H1 (cell line): ENCODE data around the gene SLC6A8. TPM values are rescaled to one million over a fixed set of nuclear protein-coding genes. Genes with fewer than 3 reads are reported as not detected.
A peak's percentile ranks its signal among the peaks of the same experiment; 100 is the strongest.

ENCODE experiments used
- CTCF ChIA-PET: fragments of 300-600 bp; sonication (Branson Sonifier 250); formaldehyde crosslinking; loops from one replicate; lab custom pipeline; 2021; ENCODE audit not compliant: partially characterized antibody; lab: Charles Lee
- POLR2A ChIA-PET: fragments of 300-600 bp; sonication (Branson Sonifier 250); formaldehyde crosslinking; loops from one replicate; lab custom pipeline; 2021; ENCODE audit warnings: inconsistent platforms; ENCODE audit not compliant: partially characterized antibody; lab: Charles Lee
- DNase-seq, 2 experiments: peaks; one replicate each; pipeline versions ENCODE4 v3.0.0 to v3.0.0-alpha.2; 2010 to 2022; ENCODE audit warnings: low spot score in 2 of 2, low read depth in 1 of 2, mixed read lengths in 1 of 2
- FAIRE-seq: peaks from 2 replicates; lab custom pipeline; 2011; peaks lifted over from hg19 to GRCh38; lab: Jason Lieb, UNC
- H2AFZ ChIP-seq: 2 replicates; pipeline ENCODE4 v1.8.1; 2012; ENCODE audit warnings: low read length, inconsistent platforms
- H2AK5ac ChIP-seq: 2 replicates; pipeline ENCODE4 v1.6.1; 2013; ENCODE audit warnings: low read depth, low read length
- H2BK120ac ChIP-seq: replicated peaks from 2 replicates; pipeline ENCODE3; 2013; ENCODE audit warnings: low read depth, low read length, inconsistent platforms
- H2BK12ac ChIP-seq: 2 replicates; pipeline ENCODE4 v1.6.1; 2013; ENCODE audit warnings: low read depth, low read length
- H2BK15ac ChIP-seq: 2 replicates; pipeline ENCODE4 v1.6.1; 2013; ENCODE audit warnings: low read length
- H2BK20ac ChIP-seq: 2 replicates; pipeline ENCODE4 v1.6.1; 2013; ENCODE audit warnings: low read length
- H2BK5ac ChIP-seq: 2 replicates; pipeline ENCODE4 v1.6.1; 2013; ENCODE audit warnings: low read depth, low read length
- H3K14ac ChIP-seq: 2 replicates; pipeline ENCODE4 v1.6.1; 2013; ENCODE audit warnings: inconsistent platforms; ENCODE audit not compliant: insufficient read length
- H3K18ac ChIP-seq: 2 replicates; pipeline ENCODE4 v1.6.1; 2013; ENCODE audit warnings: low read length; ENCODE audit errors: extremely low read depth
- H3K23ac ChIP-seq: 2 replicates; pipeline ENCODE4 v1.6.1; 2013; ENCODE audit warnings: inconsistent platforms; ENCODE audit not compliant: insufficient read length
- H3K23me2 ChIP-seq: 2 replicates; pipeline ENCODE4 v1.6.1; 2013; ENCODE audit warnings: low read depth, low read length
- H3K27ac ChIP-seq: 2 replicates; pipeline ENCODE4 v1.6.1; 2011; ENCODE audit warnings: low read depth, low read length, inconsistent platforms
- H3K27me3 ChIP-seq, 4 experiments: replicated peaks in 1 of 4; 1 replicate in 1 of 4; 2 replicates in 3 of 4; pipeline versions ENCODE4 v1.6.1 to v1.8.1; 2011 to 2013; ENCODE audit warnings: low read length in 3 of 4, mild to moderate bottlenecking in 3 of 4, inconsistent platforms in 2 of 4, mixed read lengths in 2 of 4, moderate library complexity in 1 of 4; ENCODE audit not compliant: control insufficient read depth in 3 of 4, insufficient read depth in 3 of 4; ENCODE audit errors: extremely low read depth in 1 of 4
- H3K36me3 ChIP-seq, 4 experiments: 2 replicates each; pipeline versions ENCODE4 v1.6.1 to v1.8.1; 2011 to 2013; ENCODE audit warnings: mild to moderate bottlenecking in 4 of 4, low read length in 3 of 4, moderate library complexity in 2 of 4, control low read depth in 1 of 4, inconsistent platforms in 1 of 4; ENCODE audit not compliant: insufficient read depth in 4 of 4, control insufficient read depth in 2 of 4
- H3K4ac ChIP-seq: replicated peaks from 2 replicates; pipeline ENCODE3; 2013; ENCODE audit warnings: low read length, low read depth, mixed read lengths, inconsistent platforms; ENCODE audit not compliant: insufficient read length
- H3K4me1 ChIP-seq, 4 experiments: replicated peaks in 1 of 4; 1 replicate in 1 of 4; 2 replicates in 3 of 4; pipeline versions ENCODE4 v1.6.1 to v1.8.1; 2011 to 2013; ENCODE audit warnings: low read length in 3 of 4, inconsistent platforms in 2 of 4, mixed read lengths in 1 of 4; ENCODE audit not compliant: insufficient read depth in 4 of 4, control insufficient read depth in 3 of 4
- H3K4me2 ChIP-seq, 2 experiments: 2 replicates each; pipeline versions ENCODE4 v1.6.1 to v1.8.1; 2011 to 2013; ENCODE audit warnings: low read depth in 2 of 2, low read length in 2 of 2, control low read depth in 1 of 2, inconsistent platforms in 1 of 2, mild to moderate bottlenecking in 1 of 2; ENCODE audit not compliant: insufficient read depth in 1 of 2
- H3K4me3 ChIP-seq, 4 experiments: fragments of 200-600, 300-600 bp in 1 of 4; sonication (generic), shearing (Covaris generic), sonication (Bioruptor Twin) in 1 of 4; 2 replicates each; pipeline versions ENCODE4 v1.5.1 to v1.8.1; 2011 to 2016; ENCODE audit warnings: low read length in 4 of 4, low read depth in 3 of 4, control low read depth in 2 of 4, inconsistent platforms in 2 of 4, mild to moderate bottlenecking in 2 of 4, mixed read lengths in 1 of 4, moderate library complexity in 1 of 4; ENCODE audit not compliant: insufficient read depth in 2 of 4; ENCODE audit errors: extremely low read depth in 1 of 4
- H3K56ac ChIP-seq: replicated peaks from 2 replicates; pipeline ENCODE3; 2013; ENCODE audit warnings: low read depth, mild to moderate bottlenecking, mixed read lengths, low read length, inconsistent platforms; ENCODE audit not compliant: insufficient read length
- H3K79me1 ChIP-seq: 2 replicates; pipeline ENCODE4 v1.6.1; 2013; ENCODE audit warnings: low read depth, low read length, control low read depth
- H3K79me2 ChIP-seq, 2 experiments: 2 replicates each; pipeline versions ENCODE4 v1.6.1 to v1.8.1; 2012 to 2013; ENCODE audit warnings: low read length in 2 of 2, mild to moderate bottlenecking in 2 of 2, inconsistent platforms in 1 of 2; ENCODE audit not compliant: insufficient read depth in 2 of 2, control insufficient read depth in 1 of 2
- H3K9ac ChIP-seq, 4 experiments: replicated peaks in 1 of 4; 1 replicate in 1 of 4; 2 replicates in 3 of 4; pipeline versions ENCODE4 v1.6.1 to v1.8.1; 2011 to 2013; ENCODE audit warnings: low read depth in 3 of 4, low read length in 3 of 4, control low read depth in 2 of 4, mild to moderate bottlenecking in 2 of 4, moderate library complexity in 2 of 4, inconsistent platforms in 1 of 4; ENCODE audit errors: extremely low read depth in 1 of 4
- H3K9me3 ChIP-seq, 2 experiments: 2 replicates each; pipeline versions ENCODE4 v1.6.1 to v1.8.1; 2012 to 2013; ENCODE audit warnings: mild to moderate bottlenecking in 2 of 2, moderate library complexity in 2 of 2, control low read depth in 1 of 2, inconsistent platforms in 1 of 2, low read depth in 1 of 2, low read length in 1 of 2, mixed read lengths in 1 of 2; ENCODE audit not compliant: insufficient read depth in 2 of 2
- H4K20me1 ChIP-seq, 2 experiments: replicated peaks in 1 of 2; 2 replicates each; pipeline versions ENCODE3 to v1.8.1; 2011 to 2013; ENCODE audit warnings: inconsistent platforms in 2 of 2, low read length in 2 of 2, mild to moderate bottlenecking in 1 of 2; ENCODE audit not compliant: insufficient read depth in 2 of 2, control insufficient read depth in 1 of 2
- H4K5ac ChIP-seq: 2 replicates; pipeline ENCODE4 v1.6.1; 2013; ENCODE audit warnings: low read length, low read depth, mixed read lengths, inconsistent platforms; ENCODE audit not compliant: insufficient read length
- H4K8ac ChIP-seq: 2 replicates; pipeline ENCODE4 v1.8.0; 2013; ENCODE audit warnings: mild to moderate bottlenecking, moderate library complexity, low read length, inconsistent platforms; ENCODE audit not compliant: insufficient read depth; ENCODE audit errors: extremely low read depth
- H4K91ac ChIP-seq: replicated peaks from 2 replicates; pipeline ENCODE3; 2013; ENCODE audit warnings: low read length, mixed read lengths, inconsistent platforms; ENCODE audit not compliant: insufficient read length
- CTCF ChIP-seq, 3 experiments: IDR thresholded peaks; 1 replicate in 2 of 3; 2 replicates in 1 of 3; pipeline versions ENCODE4 v1.5.1 to v1.6.1; 2011; ENCODE audit warnings: low read length in 3 of 3, mild to moderate bottlenecking in 3 of 3, inconsistent platforms in 2 of 3, low read depth in 1 of 3, moderate library complexity in 1 of 3; ENCODE audit not compliant: insufficient read depth in 1 of 3; ENCODE audit errors: control extremely low read depth in 1 of 3
- RAD21 ChIP-seq, 2 experiments: IDR thresholded peaks in 1 of 2; conservative IDR thresholded peaks in 1 of 2; 2 replicates each; pipeline ENCODE4 v1.6.1; 2011; ENCODE audit warnings: low read depth in 2 of 2, low read length in 2 of 2, improper control_type of control experiment in 1 of 2, inconsistent platforms in 1 of 2, mild to moderate bottlenecking in 1 of 2, moderate library complexity in 1 of 2
- SRF ChIP-seq: IDR thresholded peaks from 2 replicates; pipeline ENCODE4 v1.6.1; 2011; ENCODE audit warnings: mild to moderate bottlenecking, low read depth, low read length, moderate library complexity
- TCF12 ChIP-seq: IDR thresholded peaks from 2 replicates; pipeline ENCODE4 v1.6.1; 2011; ENCODE audit warnings: low read depth, mild to moderate bottlenecking, low read length
- WGBS, 2 experiments: shearing (Covaris generic) in 1 of 2; methylation state at CpG; one replicate each; pipeline versions ENCODE4 v1.1.6 to v1.1.7; 2013 to 2015; ENCODE audit warnings: low lambda C conversion rate in 2 of 2, mixed read lengths in 2 of 2, inconsistent platforms in 1 of 2, low coverage in 1 of 2, missing lambda C conversion rate in 1 of 2; ENCODE audit not compliant: insufficient replicate concordance in 2 of 2, insufficient coverage in 1 of 2, insufficient read length in 1 of 2; ENCODE audit errors: extremely low coverage in 1 of 2, missing lambda C conversion rate in 1 of 2; 5-methylcytosine and 5-hydroxymethylcytosine counted together
- polyA plus RNA-seq, 7 experiments: library from polyadenylated mRNA; depleted of rRNA in 3 of 7; stranded (reverse) in 5 of 7; unstranded in 2 of 7; fragments of >200 nt in 5 of 7; fragments of 200-250 nt in 2 of 7; gene quantifications; 1 replicate in 5 of 7; 2 replicates in 1 of 7; 4 replicates in 1 of 7; pipeline versions ENCODE4 v1.2.1 to v1.2.3, GENCODE V29; 2011 to 2013; ENCODE audit warnings: missing spikeins in 2 of 7, mixed read lengths in 2 of 7
- total RNA-seq: library from RNA; stranded (reverse); fragmentation: NEBNext Ultra II Directional; extraction: Animal tissue kit (Norgen Biotek cat#: 25700); gene quantifications from 2 replicates; pipeline ENCODE4 v1.2.1, GENCODE V29; 2021

Gene SLC6A8
- total and polyA plus RNA-seq, 2 of the 8 experiments (the other 6 are each of a cell fraction or from before 2014, with no cell fraction given) = 87.7 to 94.7 TPM

- H2BK5ac ChIP-seq = no peak overlapping the region
- no peak overlapping the region for H3K23ac ChIP-seq
- H3K9me3 ChIP-seq = no peaks in the 10 kb centered on the region
- POLR2A ChIA-PET = interaction anchor here (0.9 to 1.4 kb wide), 2 partner anchors 26 to 49 kb away, joined by 3 read pairs; no protein-coding TSS in a partner anchor
- no peak overlapping the region for H4K5ac ChIP-seq
- H2AK5ac ChIP-seq = no peak overlapping the region
- peaks cover 0 to 10% of the 10 kb centered on the region in 2 experiments for H4K20me1 ChIP-seq
- no peak overlapping the region for H2BK12ac ChIP-seq
- H3K18ac ChIP-seq = no peak overlapping the region
- FAIRE-seq = no peak
- no peaks in the 10 kb centered on the region for H3K79me2 ChIP-seq
- 0 out of 2 replicates have a peak, but pooled peaks have one; percentile 20 for TF ChIP-seq TCF12
- peak; percentile 69 to 84 for TF ChIP-seq RAD21 (IDR thresholded peaks at IDR 0.05 in 1 of 2, conservative IDR thresholded peaks at IDR 0.05 in 1 of 2; ENCODE audit: low read depth in 2 of 2, low read length in 2 of 2)
- TF ChIP-seq SRF = no peak
- TF ChIP-seq CTCF (IDR thresholded peaks at IDR 0.05; ENCODE audit: control extremely low read depth in 1 of 3, insufficient read depth in 1 of 3, low read depth in 1 of 3, low read length in 3 of 3) = peak in 2 of 3 experiments; percentile 54 to 85; a peak in 3 of 4 replicates
- DNase-seq = peak in 1 of 2 experiments; percentile 63
- no peak overlapping the region for H3K14ac ChIP-seq
- no peak overlapping the region for H4K8ac ChIP-seq
- H3K4ac ChIP-seq = no peak overlapping the region
- peaks cover 0 to 10% (median 2%) of the 10 kb centered on the region in 4 experiments; a peak in 4 of 7 replicates for H3K4me1 ChIP-seq
- H3K27me3 ChIP-seq = peaks cover 47 to 51% (median 50%) of the 10 kb centered on the region in 4 experiments
- H3K36me3 ChIP-seq = peaks cover 0 to 4% (median 0%) of the 10 kb centered on the region in 4 experiments; a peak in 1 of 8 replicates
- no peaks in the 10 kb centered on the region; the same call in 1 of the 2 replicates for H3K23me2 ChIP-seq
- no peak overlapping the region for H3K27ac ChIP-seq
- no peak overlapping the region for H2BK120ac ChIP-seq
- no peak overlapping the region for H3K4me3 ChIP-seq
- H2BK20ac ChIP-seq = no peak overlapping the region
- no peak overlapping the region for H3K56ac ChIP-seq
- 77% methylated on average over 21 of the region's 26 CpGs; no CpG with 5 or more reads in 1 of the 2 experiments for WGBS, 2 experiments
- no peak overlapping the region for H3K4me2 ChIP-seq
- no peak overlapping the region for H2BK15ac ChIP-seq
- H3K79me1 ChIP-seq = no peaks in the 10 kb centered on the region
- no peak overlapping the region for H3K9ac ChIP-seq
- no peak overlapping the region for H4K91ac ChIP-seq
- CTCF ChIA-PET = interaction anchor here (1.1 to 28.7 kb wide), 15 partner anchors 4 to 210 kb away, joined by 3 to 408 read pairs (median 12); partner anchors contain the start of genes DUSP9 and PLXNB3
- no peak overlapping the region for H2AFZ ChIP-seq
Observed at GRCh38 chrX:153649178-153649914, 38.4 kb upstream of the SLC6A8 start.
